HG03066 (cell line): Measurements from ENCODE around the gene HIC2.
A peak's percentile ranks its signal among the peaks of the same experiment; 100 is the strongest.
"Not testable (repeated sequence)": the region's sequence is repeated elsewhere in the genome, so short reads cannot be mapped to it uniquely, and the experiment has no call there.

Experiments used
- ATAC-seq: cut with Tn5 transposase; IDR thresholded peaks from one replicate; pipeline ENCODE4 v1.9.1; 2021; ENCODE audit warnings: low read depth; ENCODE audit not compliant: unreplicated experiment

The HIC2 gene

GRCh38 chr22:21449531-21450319, 32.6 kb downstream of the HIC2 start:
- ATAC-seq, result no peak

GRCh38 chr22:21450320-21450831, 33.2 kb downstream of the HIC2 start:
- no peak for ATAC-seq

GRCh38 chr22:21450858-21451353, 33.7 kb downstream of the HIC2 start:
- no peak for ATAC-seq

GRCh38 chr22:21451545-21452520, 34.7 kb downstream of the HIC2 start:
- ATAC-seq, result no peak

- not testable (repeated sequence) for ATAC-seq
Measured at GRCh38 chr22:21452666-21453065, 35.5 kb downstream of the HIC2 start.

GRCh38 chr22:21454998-21455333, 37.8 kb downstream of the HIC2 start:
- ATAC-seq, result not testable (repeated sequence)

GRCh38 chr22:21455334-21456089, 38.3 kb downstream of the HIC2 start:
- no peak for ATAC-seq

GRCh38 chr22:21457023-21457787, 40.0 kb downstream of the HIC2 start:
- ATAC-seq, result no peak

GRCh38 chr22:21462672-21463071, 45.5 kb downstream of the HIC2 start:
- ATAC-seq, result not testable (repeated sequence)

GRCh38 chr22:21467337-21468193, 50.4 kb downstream of the HIC2 start, which contains the start of gene TMEM191C:
TMEM191C (plus strand) TSS chr22:21467387; CDS start chr22:21467460, 73 bp downstream.
- not testable (repeated sequence) for ATAC-seq

GRCh38 chr22:21468194-21469096, 51.3 kb downstream of the HIC2 start:
- ATAC-seq, result peak; percentile 80

GRCh38 chr22:21469097-21469994, 52.2 kb downstream of the HIC2 start:
- not testable (repeated sequence) for ATAC-seq

GRCh38 chr22:21472984-21473383, 55.8 kb downstream of the HIC2 start:
- not testable (repeated sequence) for ATAC-seq

GRCh38 chr22:21473664-21474063, 56.5 kb downstream of the HIC2 start:
- not testable (repeated sequence) for ATAC-seq

- ATAC-seq, result not testable (repeated sequence)
Measured at GRCh38 chr22:21484039-21484438, 66.9 kb downstream of the HIC2 start.

GRCh38 chr22:21487723-21488122, 70.6 kb downstream of the HIC2 start:
- not testable (repeated sequence) for ATAC-seq
